G401.6 (cell line): ENCODE data around the gene CPE.

Experiments used
- FAIRE-seq: peaks from 2 replicates; lab custom pipeline; 2012; peaks lifted over from hg19 to GRCh38; lab: Jason Lieb, UNC

The CPE gene

GRCh38 chr4:165367040-165367439 is 11.8 kb upstream of the CPE start:
- FAIRE-seq = no peak

- FAIRE-seq = no peak
Measured at GRCh38 chr4:165368114-165368513, 10.7 kb upstream of the CPE start.

- FAIRE-seq = no peak
Measured at GRCh38 chr4:165368567-165368966, 10.2 kb upstream of the CPE start.

DNA sequence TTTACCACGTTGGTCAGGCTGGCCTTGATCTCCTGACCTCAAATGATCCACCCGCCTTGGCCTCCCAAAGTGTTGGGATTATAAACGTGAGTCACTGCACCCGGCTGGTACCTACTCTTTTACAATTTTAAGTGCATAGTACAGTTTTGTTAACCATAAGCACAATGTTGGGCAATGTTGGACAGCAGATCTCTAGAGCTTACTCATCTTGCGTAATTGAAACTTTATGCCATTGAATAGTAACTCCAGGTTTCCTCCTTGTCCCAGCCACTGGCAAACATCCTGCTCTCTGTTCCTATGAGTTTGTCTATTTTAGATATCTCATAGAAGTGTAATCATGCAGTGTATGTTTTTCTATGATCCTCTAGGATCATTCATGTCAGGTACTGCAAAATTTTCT is 9.3 kb upstream of the CPE start:
- FAIRE-seq = no peak

- no peak for FAIRE-seq
Measured at GRCh38 chr4:165370530-165370929, 8.3 kb upstream of the CPE start.

GRCh38 chr4:165375465-165375864 is 3.3 kb upstream of the CPE start:
- no peak for FAIRE-seq

- FAIRE-seq = no peak
Measured at GRCh38 chr4:165378398-165378744, 437 bp upstream of the CPE start.

DNA sequence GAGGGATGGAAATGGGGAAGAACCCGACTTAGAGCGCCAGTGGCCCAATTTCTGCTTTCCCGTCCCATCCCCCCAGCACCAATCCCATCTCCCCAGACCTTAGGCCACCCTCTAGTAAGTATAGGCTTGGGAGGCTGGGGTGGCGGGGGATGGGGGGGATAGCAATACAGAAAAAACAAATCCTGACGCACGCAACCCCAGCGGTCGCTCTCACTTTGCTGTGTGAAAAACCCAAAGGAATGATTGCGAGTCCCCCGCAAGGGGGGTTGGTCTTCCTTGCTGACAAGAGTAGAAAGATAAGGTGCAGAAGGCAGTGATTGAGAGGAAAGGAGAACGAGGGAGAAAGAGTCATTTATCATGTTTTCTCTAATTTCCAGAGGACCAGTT is 863 bp downstream of the CPE start:
- FAIRE-seq = no peak

GRCh38 chr4:165380805-165381204 is 2.0 kb downstream of the CPE start:
- FAIRE-seq = no peak

- no peak for FAIRE-seq
Measured at GRCh38 chr4:165381821-165382373, 3.1 kb downstream of the CPE start.

DNA sequence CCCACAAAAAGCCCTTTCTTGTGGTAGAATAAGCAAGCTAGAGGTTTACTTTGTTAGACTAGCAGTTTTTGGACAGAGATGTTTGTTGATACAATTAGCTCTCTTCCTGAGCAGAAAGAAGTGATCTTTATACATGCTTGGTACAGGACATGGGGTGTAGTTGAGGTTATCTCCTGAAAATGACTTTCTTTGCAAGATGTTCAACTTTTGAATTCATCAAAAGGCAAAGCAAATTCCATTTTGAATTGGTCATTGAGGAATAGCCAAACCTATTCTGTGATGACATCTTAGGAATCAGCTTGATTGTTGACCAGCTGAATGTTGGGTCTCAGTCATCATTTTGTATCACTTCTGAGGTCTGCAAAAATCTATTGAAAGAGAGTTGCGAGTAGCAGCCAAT is 3.8 kb downstream of the CPE start:
- FAIRE-seq = no peak

DNA sequence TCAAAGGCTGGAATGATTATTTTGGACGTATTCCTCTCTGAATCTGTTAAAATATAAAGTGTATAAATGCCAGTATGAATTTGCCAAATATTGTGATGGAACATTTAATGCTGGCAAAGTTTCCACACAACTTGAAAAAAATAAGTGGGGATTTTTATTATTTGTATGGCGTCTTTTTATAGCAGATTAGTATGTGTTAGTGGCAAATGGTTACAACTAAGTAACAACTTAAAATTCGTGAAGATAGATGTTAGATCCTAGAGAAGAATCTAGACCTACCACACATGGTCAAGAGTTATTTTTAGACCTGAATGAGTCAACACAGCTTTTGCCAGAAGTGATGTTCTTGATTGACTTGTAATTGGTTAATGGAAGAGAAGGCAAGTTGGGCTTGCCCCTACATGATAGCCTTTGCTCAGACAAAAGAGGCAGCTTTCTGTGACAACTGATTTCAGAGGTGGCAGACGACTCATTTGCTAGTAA is 4.8 kb downstream of the CPE start:
- FAIRE-seq = peak; percentile 42

- no peak for FAIRE-seq
Measured at GRCh38 chr4:165384186-165384585, 5.4 kb downstream of the CPE start.

- FAIRE-seq = peak; percentile 25
Measured at GRCh38 chr4:165384598-165384997, 5.8 kb downstream of the CPE start.

DNA sequence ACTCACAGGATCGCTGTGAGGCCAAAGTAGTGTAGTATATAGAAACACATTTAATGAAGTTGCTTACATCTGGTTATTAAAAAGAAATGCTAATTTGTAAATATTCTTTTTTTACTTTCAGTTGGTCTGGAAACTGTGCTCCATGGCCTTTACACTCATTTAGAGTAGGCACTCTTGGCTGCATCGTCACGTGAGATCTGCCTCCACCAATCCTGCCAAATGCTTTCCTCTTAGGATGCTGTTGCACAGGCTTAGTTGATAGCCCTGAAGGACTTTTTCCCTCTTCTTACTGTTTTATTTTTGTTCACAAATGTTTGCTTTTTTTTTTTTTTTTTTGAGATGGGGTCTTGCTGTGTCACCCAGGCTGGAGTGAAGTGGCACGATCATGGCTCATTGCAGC is 6.3 kb downstream of the CPE start:
- no peak for FAIRE-seq

DNA sequence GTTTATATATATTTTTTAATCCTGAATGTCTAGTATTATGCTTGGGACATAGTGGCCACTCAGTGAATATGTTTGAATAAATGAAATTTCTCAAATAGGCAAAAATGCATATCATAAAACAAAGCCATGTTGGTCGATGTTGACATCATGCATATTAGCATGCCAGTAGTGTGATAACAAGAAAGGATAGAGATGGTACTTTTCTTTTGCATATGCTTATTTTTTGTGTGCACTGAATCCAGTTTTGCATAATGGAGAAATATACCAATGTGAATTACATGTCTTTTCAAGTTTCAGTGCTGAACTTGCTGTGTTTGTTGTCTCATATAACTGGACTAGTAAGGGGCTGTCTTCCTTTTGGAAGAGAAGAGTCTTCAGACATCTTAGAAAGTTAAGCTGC is 7.5 kb downstream of the CPE start:
- FAIRE-seq = no peak

DNA sequence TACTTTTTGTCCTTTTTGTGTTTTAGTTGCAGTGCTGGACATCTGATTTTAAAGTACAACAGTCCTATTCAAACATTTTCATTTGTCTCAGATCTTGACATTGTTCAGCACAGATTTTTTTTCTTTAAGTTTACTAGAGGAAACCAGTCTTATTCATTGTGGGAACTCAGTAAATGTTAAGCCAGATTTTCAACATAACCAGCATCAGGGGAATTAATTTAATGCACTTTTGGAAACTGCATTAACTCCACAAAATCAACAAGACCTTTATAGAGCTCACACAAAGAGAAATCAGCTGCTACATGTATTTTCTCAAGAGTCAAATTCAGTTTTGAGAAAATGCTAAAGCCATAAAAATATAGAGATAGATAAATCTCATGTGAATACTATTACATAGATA is 9.9 kb downstream of the CPE start:
- FAIRE-seq = no peak

GRCh38 chr4:165393051-165393450 is 14.2 kb downstream of the CPE start:
- FAIRE-seq = peak; percentile 33

GRCh38 chr4:165393704-165394103 is 14.9 kb downstream of the CPE start:
- no peak for FAIRE-seq

GRCh38 chr4:165394275-165394674 is 15.5 kb downstream of the CPE start:
- no peak for FAIRE-seq

DNA sequence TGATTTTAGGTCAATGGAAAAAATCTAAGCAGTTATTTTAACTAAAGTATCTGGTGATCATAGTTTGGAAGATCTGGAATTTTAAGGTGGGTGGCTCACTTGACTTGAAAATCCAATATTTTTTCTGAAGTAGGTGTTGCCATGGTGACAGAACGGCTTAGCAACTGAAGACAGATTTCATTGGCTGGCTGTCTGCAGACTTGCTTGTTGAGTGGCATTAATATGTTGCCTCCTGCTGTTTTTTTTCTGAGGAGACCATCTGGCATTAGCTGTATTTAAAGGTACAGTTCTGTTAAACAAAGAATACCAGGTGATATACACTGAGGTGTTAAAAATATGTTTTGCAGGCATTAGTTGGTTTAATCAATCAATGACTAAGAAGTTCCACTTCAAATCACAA is 19.8 kb downstream of the CPE start:
- no peak for FAIRE-seq

GRCh38 chr4:165402375-165402774 is 23.6 kb downstream of the CPE start:
- no peak for FAIRE-seq

DNA sequence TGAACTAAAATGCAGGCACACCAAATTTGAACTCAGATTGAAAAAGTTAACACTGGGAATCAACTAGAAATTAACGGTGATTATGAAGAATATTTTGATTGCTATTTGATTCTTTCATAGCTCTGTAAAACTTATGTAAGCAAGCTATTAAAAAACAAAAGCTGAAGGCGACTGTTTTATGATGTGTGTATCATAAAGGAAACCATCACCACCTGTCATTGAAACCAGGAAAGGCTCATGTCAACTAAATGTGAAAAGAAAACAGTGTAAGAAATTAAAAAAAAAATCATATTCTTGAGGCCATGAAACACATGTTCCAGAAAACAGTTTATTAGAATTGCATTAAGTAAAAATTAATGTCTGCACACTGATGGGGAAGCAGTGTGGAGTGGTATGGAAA is 24.2 kb downstream of the CPE start:
- no peak for FAIRE-seq

- FAIRE-seq = no peak
Measured at GRCh38 chr4:165403637-165404036, 24.8 kb downstream of the CPE start.

DNA sequence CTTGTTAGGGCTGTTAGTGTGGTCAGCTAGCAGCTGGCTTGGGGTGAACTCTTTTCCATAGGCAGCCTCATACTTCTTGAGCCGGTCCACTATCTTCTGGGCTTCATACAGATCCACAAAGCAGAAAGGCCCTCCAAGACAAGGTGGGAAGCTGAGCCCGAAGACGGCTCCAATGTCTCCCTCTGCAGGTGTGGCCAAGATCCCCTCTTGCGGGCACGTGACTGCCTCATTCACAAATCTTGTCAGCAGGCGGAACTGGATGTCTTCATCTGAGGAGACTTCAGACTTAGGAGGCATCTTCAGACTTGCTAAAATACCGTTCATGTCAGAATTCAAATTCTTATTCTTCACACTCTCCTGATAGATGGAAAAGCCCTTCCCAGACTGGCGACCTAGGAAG is 25.3 kb downstream of the CPE start:
- FAIRE-seq = no peak
